GM21723 (cell line): ENCODE data around the gene DYNC1I2.
A peak's percentile ranks its signal among the peaks of the same experiment; 100 is the strongest.
"Not testable (repeated sequence)": the region's sequence is repeated elsewhere in the genome, so short reads cannot be mapped to it uniquely, and the experiment has no call there.

Experiments used
- ATAC-seq: cut with Tn5 transposase; IDR thresholded peaks from one replicate; pipeline ENCODE4 v1.9.1; 2021; ENCODE audit warnings: mild to moderate bottlenecking, moderate library complexity; ENCODE audit not compliant: unreplicated experiment

DYNC1I2 gene

GRCh38 chr2:171711351-171711750, 24.1 kb downstream of the DYNC1I2 start:
- no peak for ATAC-seq

GRCh38 chr2:171712051-171712450, 24.8 kb downstream of the DYNC1I2 start:
- ATAC-seq: no peak

GRCh38 chr2:171718720-171719119, 31.5 kb downstream of the DYNC1I2 start:
- peak; percentile 78 for ATAC-seq

GRCh38 chr2:171719660-171720059, 32.4 kb downstream of the DYNC1I2 start:
- ATAC-seq: no peak

GRCh38 chr2:171723716-171724683, 36.7 kb downstream of the DYNC1I2 start:
- no peak for ATAC-seq

GRCh38 chr2:171726847-171727450, 39.7 kb downstream of the DYNC1I2 start:
- ATAC-seq: no peak

- ATAC-seq: no peak
Observed at GRCh38 chr2:171728989-171729951, 42.0 kb downstream of the DYNC1I2 start.

- no peak for ATAC-seq
Observed at GRCh38 chr2:171729952-171730317, 42.7 kb downstream of the DYNC1I2 start.

GRCh38 chr2:171735991-171736710, 48.9 kb downstream of the DYNC1I2 start:
- ATAC-seq: no peak

GRCh38 chr2:171741189-171741588, 53.9 kb downstream of the DYNC1I2 start:
- ATAC-seq: peak; percentile 60

GRCh38 chr2:171742760-171743159, 55.5 kb downstream of the DYNC1I2 start:
- ATAC-seq: no peak

- no peak for ATAC-seq
Observed at GRCh38 chr2:171745141-171745540, 57.9 kb downstream of the DYNC1I2 start.

GRCh38 chr2:171745806-171746205, 58.5 kb downstream of the DYNC1I2 start:
- no peak for ATAC-seq

- ATAC-seq: no peak
Observed at GRCh38 chr2:171747371-171747770, 60.1 kb downstream of the DYNC1I2 start.

GRCh38 chr2:171754254-171754939, 67.1 kb downstream of the DYNC1I2 start:
- ATAC-seq: no peak

- not testable (repeated sequence) for ATAC-seq
Observed at GRCh38 chr2:171758762-171759161, 71.5 kb downstream of the DYNC1I2 start.

- not testable (repeated sequence) for ATAC-seq
Observed at GRCh38 chr2:171761176-171761575, 73.9 kb downstream of the DYNC1I2 start.

- ATAC-seq: no peak
Observed at GRCh38 chr2:171762879-171763573, 75.8 kb downstream of the DYNC1I2 start.

- no peak for ATAC-seq
Observed at GRCh38 chr2:171763602-171764001, 76.3 kb downstream of the DYNC1I2 start.
